IMR-90 (cell line): ENCODE data around the gene SPRR3. TPM values are rescaled to one million over a fixed set of nuclear protein-coding genes. Genes with fewer than 3 reads are reported as not detected.

Experiments
- ATAC-seq: fragments of 200-7000 bp; cut with Tn5 transposase; 2 replicates; pipeline ENCODE4 v1.9.1; 2020; ENCODE audit warnings: low read depth, mild to moderate bottlenecking, moderate library complexity
- BruUV-seq: library from RNA; stranded (reverse); fragments of 400-500 nt; replicated peaks from 2 replicates; lab custom pipeline; 2021; lab: Mats Ljungman, UMichigan
- CTCF ChIA-PET: fragments of 300-600 bp; formaldehyde crosslinking; extraction: SDS; loops from one replicate; lab custom pipeline; 2021; ENCODE audit warnings: antibody characterized with exemption; lab: Yijun Ruan, JAX
- POLR2A ChIA-PET: fragments of 300-600 bp; sonication (Branson Sonifier 250); formaldehyde crosslinking; loops from one replicate; lab custom pipeline; 2022; ENCODE audit warnings: antibody characterized with exemption; ENCODE audit not compliant: unreplicated experiment; lab: Charles Lee
- DNase-seq: peaks from one replicate; pipeline ENCODE4 v3.0.0; 2013
- H2AFZ ChIP-seq: replicated peaks from 2 replicates; pipeline ENCODE3; 2013; ENCODE audit warnings: low read length, mild to moderate bottlenecking; ENCODE audit not compliant: poor library complexity
- H2AK5ac ChIP-seq: 2 replicates; pipeline ENCODE4 v1.6.1; 2013; ENCODE audit warnings: low read depth, low read length, inconsistent platforms
- H2AK9ac ChIP-seq: replicated peaks from 2 replicates; pipeline ENCODE3; 2013; ENCODE audit warnings: mild to moderate bottlenecking, low read depth, low read length, moderate library complexity; ENCODE audit not compliant: poor library complexity
- H2BK120ac ChIP-seq: 2 replicates; pipeline ENCODE4 v1.6.1; 2013; ENCODE audit warnings: low read depth, low read length, inconsistent platforms
- H2BK15ac ChIP-seq: 3 replicates; pipeline ENCODE4 v1.6.1; 2013; ENCODE audit warnings: low read depth, low read length, inconsistent platforms
- H2BK20ac ChIP-seq: 2 replicates; pipeline ENCODE4 v1.6.1; 2013; ENCODE audit warnings: low read depth, mild to moderate bottlenecking, inconsistent platforms, low read length, moderate library complexity
- H2BK5ac ChIP-seq: 2 replicates; pipeline ENCODE4 v1.6.1; 2013; ENCODE audit warnings: mild to moderate bottlenecking, low read depth, low read length, inconsistent platforms; ENCODE audit not compliant: poor library complexity, severe bottlenecking
- H3K14ac ChIP-seq: replicated peaks from 2 replicates; pipeline ENCODE4 v1.6.1; 2013; ENCODE audit warnings: low read depth, low read length, inconsistent platforms
- H3K18ac ChIP-seq: 2 replicates; pipeline ENCODE4 v1.6.1; 2013; ENCODE audit warnings: low read depth, low read length, control low read depth
- H3K23ac ChIP-seq: 2 replicates; pipeline ENCODE4 v1.6.1; 2013; ENCODE audit warnings: low read depth, low read length, inconsistent platforms
- H3K27ac ChIP-seq: 2 replicates; pipeline ENCODE4 v1.5.1; 2013; ENCODE audit warnings: mild to moderate bottlenecking, control low read depth, low read length; ENCODE audit not compliant: insufficient read depth
- H3K27me3 ChIP-seq: 2 replicates; pipeline ENCODE4 v1.6.1; 2013; ENCODE audit warnings: low read length; ENCODE audit not compliant: control insufficient read depth, insufficient read depth
- H3K36me3 ChIP-seq: 2 replicates; pipeline ENCODE4 v1.6.1; 2013; ENCODE audit warnings: low read length, mixed read lengths; ENCODE audit not compliant: control insufficient read depth, insufficient read depth
- H3K4ac ChIP-seq: 2 replicates; pipeline ENCODE4 v1.6.1; 2013; ENCODE audit warnings: low read depth, low read length, inconsistent platforms
- H3K4me1 ChIP-seq: 2 replicates; pipeline ENCODE4 v1.6.1; 2013; ENCODE audit warnings: low read length, mixed read lengths; ENCODE audit not compliant: control insufficient read depth, insufficient read depth
- H3K4me2 ChIP-seq: 2 replicates; pipeline ENCODE4 v1.6.1; 2013; ENCODE audit warnings: low read depth, mild to moderate bottlenecking, control low read depth, low read length, moderate library complexity
- H3K4me3 ChIP-seq: 2 replicates; pipeline ENCODE4 v1.5.1; 2013; ENCODE audit warnings: low read depth, mild to moderate bottlenecking, control low read depth, low read length, moderate library complexity; ENCODE audit not compliant: insufficient read depth
- H3K56ac ChIP-seq: 2 replicates; pipeline ENCODE4 v1.6.1; 2013; ENCODE audit warnings: low read length, inconsistent platforms; ENCODE audit not compliant: insufficient read depth; ENCODE audit errors: extremely low read depth
- H3K79me1 ChIP-seq, 2 experiments: 2 replicates each; pipeline ENCODE4 v1.6.1; 2013; ENCODE audit warnings: low read length in 2 of 2, inconsistent platforms in 1 of 2, low read depth in 1 of 2
- H3K9ac ChIP-seq: 2 replicates; pipeline ENCODE4 v1.6.1; 2013; ENCODE audit warnings: low read depth, low read length, control low read depth
- H3K9me1 ChIP-seq: 2 replicates; pipeline ENCODE4 v1.6.1; 2013; ENCODE audit warnings: low read length, inconsistent platforms; ENCODE audit not compliant: insufficient read depth
- H3K9me3 ChIP-seq: 2 replicates; pipeline ENCODE4 v1.6.1; 2013; ENCODE audit warnings: low read length; ENCODE audit not compliant: control insufficient read depth, insufficient read depth
- H4K20me1 ChIP-seq: 2 replicates; pipeline ENCODE4 v1.6.1; 2013; ENCODE audit warnings: low read length, inconsistent platforms; ENCODE audit not compliant: insufficient read depth
- H4K5ac ChIP-seq: 2 replicates; pipeline ENCODE4 v1.6.1; 2013; ENCODE audit warnings: mild to moderate bottlenecking, low read depth, low read length, control low read depth
- H4K8ac ChIP-seq, 2 experiments: 2 replicates each; pipeline ENCODE4 v1.6.1; 2013; ENCODE audit warnings: low read depth in 2 of 2, low read length in 2 of 2, control low read depth in 1 of 2, inconsistent platforms in 1 of 2
- H4K91ac ChIP-seq: 2 replicates; pipeline ENCODE4 v1.6.1; 2013; ENCODE audit warnings: low read depth, low read length, inconsistent platforms; ENCODE audit not compliant: insufficient read depth
- BHLHE40 ChIP-seq: fragments of 150-350 bp; IDR thresholded peaks from 2 replicates; pipeline ENCODE4 v1.6.1; 2016; ENCODE audit warnings: mild to moderate bottlenecking, low read depth, low read length
- CEBPB ChIP-seq: IDR thresholded peaks from 2 replicates; pipeline ENCODE4 v1.6.1; 2012; ENCODE audit warnings: low read depth, low read length, improper control_type of control experiment
- FOS ChIP-seq: fragments of 150-350 bp; IDR thresholded peaks from 2 replicates; pipeline ENCODE4 v1.6.1; 2016; ENCODE audit warnings: low read depth, low read length
- MAFK ChIP-seq: IDR thresholded peaks from 2 replicates; pipeline ENCODE4 v1.6.1; 2012; ENCODE audit warnings: low read depth, low read length, improper control_type of control experiment
- MAZ ChIP-seq: IDR thresholded peaks from 2 replicates; pipeline ENCODE4 v1.6.1; 2012; ENCODE audit warnings: low read depth, mild to moderate bottlenecking, low read length, improper control_type of control experiment, moderate library complexity, borderline replicate concordance
- NFE2L2 ChIP-seq: fragments of 150-350 bp; IDR thresholded peaks from 2 replicates; pipeline ENCODE4 v1.6.1; 2016; ENCODE audit warnings: low read depth, mild to moderate bottlenecking, low read length
- RCOR1 ChIP-seq: IDR thresholded peaks from 2 replicates; pipeline ENCODE4 v1.6.1; 2012; ENCODE audit warnings: mild to moderate bottlenecking, low read length, improper control_type of control experiment; ENCODE audit not compliant: insufficient replicate concordance
- RFX5 ChIP-seq: IDR thresholded peaks from 2 replicates; pipeline ENCODE4 v1.8.0; 2012; ENCODE audit warnings: low read depth, mild to moderate bottlenecking, low read length, moderate library complexity
- SMC3 ChIP-seq: fragments of 150-350 bp; IDR thresholded peaks from 2 replicates; pipeline ENCODE4 v1.6.1; 2016; ENCODE audit warnings: low read depth, mild to moderate bottlenecking, antibody characterized with exemption, low read length, moderate library complexity
- WGBS, 2 experiments: methylation state at CpG; one replicate each; pipeline versions ENCODE4 v1.1.5 to v1.1.7; 2013; ENCODE audit warnings: missing lambda C conversion rate in 2 of 2; ENCODE audit not compliant: insufficient read length in 1 of 2; ENCODE audit errors: extremely low coverage in 2 of 2; 5-methylcytosine and 5-hydroxymethylcytosine counted together
- dilution Hi-C: fragments of 300-500 bp; cut with HindIII; formaldehyde crosslinking; loops from one replicate; pipeline ENCODE4 v1.14.3; 2018; ENCODE audit warnings: low sequenced_read_pairs; ENCODE audit not compliant: unreplicated experiment
- in situ Hi-C: fragments of 300-500 bp; cut with MboI; formaldehyde crosslinking; loops from 3 replicates; pipeline ENCODE4 v1.14.3; 2019; ENCODE audit warnings: low sequenced_read_pairs, inconsistent platforms, mixed read lengths
- intact Hi-C: fragments of 100-400 bp; cut with micrococcal nuclease; formaldehyde crosslinking; loops from 2 replicates; pipeline ENCODE4 v1.10.0; 2022
- polyA plus RNA-seq, 3 experiments: library from polyadenylated mRNA; depleted of rRNA; stranded (reverse); fragments of >200 nt; gene quantifications; 2 replicates each; pipeline ENCODE4 v1.2.3, GENCODE V29; 2012; ENCODE audit warnings: low replicate concordance in 1 of 3
- total RNA-seq: library from RNA; depleted of rRNA; stranded (reverse); fragments of >200 nt; gene quantifications from 2 replicates; pipeline ENCODE4 v1.2.3, GENCODE V29; 2012

Gene SPRR3
- total and polyA plus RNA-seq, 2 of the 4 experiments (the other 2 are of a cell fraction), result not detected

- in situ Hi-C loops, result no loop called here
- H3K9me3 ChIP-seq, result no peaks in the 10 kb centered on the region
- WGBS, 2 experiments, result no CpG with 5 or more reads among the region's 2 CpGs
Observed at GRCh38 chr1:152968248-152968647, 33.3 kb upstream of the SPRR3 start.

More at GRCh38 chr1:152968248-152968647, 33.3 kb upstream of the SPRR3 start:
- Histone ChIP-seq H3K4me1 (no peaks in the 10 kb centered on the region), H3K4me3 (no peak overlapping the region), H3K9ac (no peak overlapping the region), H4K5ac (no peak overlapping the region), H3K27me3 (no peaks in the 10 kb centered on the region), H3K4ac (no peak overlapping the region), H3K36me3 (no peaks in the 10 kb centered on the region), H2BK120ac (no peak overlapping the region), H3K56ac (no peak overlapping the region), H2AK9ac (no peak overlapping the region), H2BK20ac (no peak overlapping the region), H3K14ac (no peak overlapping the region), H2BK5ac (no peak overlapping the region), H3K27ac (no peak overlapping the region), H2AFZ (no peak overlapping the region), H2AK5ac (no peak overlapping the region), H3K9me1 (no peaks in the 10 kb centered on the region), H3K4me2 (no peak overlapping the region), H4K20me1 (no peaks in the 10 kb centered on the region), H3K18ac (no peak overlapping the region), H4K91ac (no peak overlapping the region), H3K79me1 (no peaks in the 10 kb centered on the region), H4K8ac (no peak overlapping the region), H2BK15ac (no peak overlapping the region), H3K23ac (no peak overlapping the region)
- ChIA-PET CTCF (no interaction called here), POLR2A (no interaction called here)
- intact Hi-C loops (no loop called here), dilution Hi-C loops (no loop called here)
- ATAC-seq, result no peak
- no TSS peak for BruUV-seq
- no peak for DNase-seq
- TF ChIP-seq MAZ (no peak), MAFK (no peak), CEBPB (no peak), RCOR1 (no peak), RFX5 (no peak), NFE2L2 (no peak), FOS (no peak), BHLHE40 (no peak), SMC3 (no peak)
